CD4-positive, alpha-beta T cell treated with Interleukin-21 for 1 hour (primary cell): ENCODE measurements around the gene RMDN2.
A peak's percentile ranks its signal among the peaks of the same experiment; 100 is the strongest.
"Not testable (repeated sequence)": the region's sequence is repeated elsewhere in the genome, so short reads cannot be mapped to it uniquely, and the experiment has no call there.

Experiments
- DNase-seq: peaks from one replicate; pipeline ENCODE4 v3.0.0-alpha.2; 2020

Gene RMDN2

DNA sequence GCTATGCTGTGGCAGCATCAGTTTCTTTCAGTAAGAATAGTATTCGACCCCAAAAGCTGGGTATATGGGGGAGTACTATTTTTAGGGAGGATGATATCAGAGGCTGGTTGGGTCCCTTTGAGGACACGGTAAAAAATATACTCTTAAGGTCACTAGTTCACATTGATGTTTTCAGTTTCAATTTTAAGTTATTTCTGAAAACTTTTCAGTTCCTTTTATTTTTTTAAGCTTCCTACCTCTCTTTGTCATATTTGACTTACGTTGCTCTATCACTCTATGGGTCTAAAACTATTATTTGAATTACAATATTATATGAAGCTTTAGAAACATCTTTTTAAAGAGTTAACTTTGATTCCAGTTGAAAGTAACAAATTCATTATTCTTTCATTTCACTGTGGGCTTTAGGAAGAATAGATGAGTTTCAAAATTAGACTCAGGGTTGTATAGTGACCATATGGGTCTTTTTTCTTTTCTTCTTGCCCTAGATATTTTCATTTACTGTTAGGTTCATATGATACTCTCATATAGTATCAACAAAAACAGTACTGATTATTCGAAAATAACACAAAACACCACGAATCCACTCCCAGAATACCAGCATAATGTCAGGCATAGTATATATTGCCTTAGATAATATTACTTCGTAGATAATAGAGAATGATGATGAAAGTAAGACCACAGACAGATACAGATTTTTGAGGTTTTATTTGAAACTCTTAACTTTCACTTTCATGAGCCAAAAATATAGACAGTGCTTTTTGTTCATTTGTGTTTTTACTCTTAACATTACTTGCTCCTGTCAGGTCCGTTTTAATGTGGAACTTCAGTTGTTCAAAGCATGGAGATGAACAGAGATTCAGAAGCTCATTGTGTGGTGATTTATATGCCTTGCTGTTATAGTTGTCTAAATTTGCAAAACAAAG is 9.8 kb downstream of the RMDN2 start:
- DNase-seq, result no peak

DNA sequence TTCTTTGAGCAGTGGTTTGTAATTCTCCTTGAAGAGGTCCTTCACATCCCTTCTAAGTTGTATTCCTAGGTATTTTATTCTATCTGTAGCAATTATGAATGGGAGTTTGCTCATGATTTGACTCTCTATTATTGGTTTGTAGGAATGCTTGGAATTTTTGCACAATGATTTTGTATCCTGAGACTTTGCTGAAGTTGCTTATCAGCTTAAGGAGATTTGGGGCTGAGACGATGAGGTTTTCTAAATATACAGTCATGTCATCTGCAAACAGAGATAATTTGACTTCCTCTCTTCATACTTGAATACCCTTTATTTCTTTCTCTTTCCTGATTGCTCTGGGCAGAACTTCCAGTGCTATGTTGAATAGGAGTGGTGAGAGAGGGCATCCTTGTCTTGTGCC is 12.5 kb downstream of the RMDN2 start:
- DNase-seq, result not testable (repeated sequence)

GRCh38 chr2:37941267-37941666 is 16.2 kb downstream of the RMDN2 start:
- not testable (repeated sequence) for DNase-seq

DNA sequence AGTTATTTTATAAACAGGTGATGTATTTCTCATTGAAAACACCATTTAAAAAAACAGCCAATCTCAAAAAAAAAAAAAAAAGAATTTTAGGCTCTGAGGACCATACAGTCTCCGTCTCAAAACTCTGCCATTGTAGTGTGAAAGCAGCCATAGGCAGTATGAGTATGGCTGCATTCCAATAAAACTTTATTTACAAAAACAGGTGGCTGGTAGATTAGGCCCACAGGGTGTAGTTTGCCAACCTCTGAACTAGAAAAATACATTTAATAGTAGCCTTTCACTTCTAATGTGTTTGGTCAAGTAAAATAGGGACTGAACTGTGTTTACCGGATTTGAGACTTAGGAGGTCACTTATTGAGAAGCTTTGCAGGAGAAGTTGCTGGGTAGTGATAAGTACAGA is 19.2 kb downstream of the RMDN2 start:
- DNase-seq, result no peak

GRCh38 chr2:37947306-37947705 is 22.2 kb downstream of the RMDN2 start:
- DNase-seq, result no peak

GRCh38 chr2:37962018-37962739 is 37.1 kb downstream of the RMDN2 start:
- not testable (repeated sequence) for DNase-seq

- not testable (repeated sequence) for DNase-seq
Observed at GRCh38 chr2:37962740-37963121, 37.6 kb downstream of the RMDN2 start.

- not testable (repeated sequence) for DNase-seq
Observed at GRCh38 chr2:37963901-37964300, 38.8 kb downstream of the RMDN2 start.

GRCh38 chr2:37966326-37966725 is 41.2 kb downstream of the RMDN2 start:
- no peak for DNase-seq

DNA sequence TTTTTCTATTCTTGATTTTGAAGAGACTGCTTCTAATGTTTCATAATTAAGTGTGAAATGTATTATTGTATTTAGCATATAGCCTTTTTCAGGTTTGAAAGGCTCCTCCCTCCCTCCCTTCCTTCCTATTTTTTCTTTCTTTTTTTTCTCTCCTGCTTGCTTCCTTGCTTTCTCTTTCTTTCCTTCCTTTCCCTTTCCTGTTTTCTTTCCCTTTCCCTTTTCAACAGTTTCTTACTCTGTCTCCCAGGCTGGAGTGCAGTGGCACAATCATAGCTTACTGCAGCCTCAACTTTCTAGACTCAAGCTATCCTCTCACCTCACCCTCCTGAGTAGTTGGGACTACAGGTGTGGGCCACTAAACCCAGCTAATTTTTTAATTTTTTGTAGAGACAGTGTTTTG is 44.6 kb downstream of the RMDN2 start:
- no peak for DNase-seq

DNA sequence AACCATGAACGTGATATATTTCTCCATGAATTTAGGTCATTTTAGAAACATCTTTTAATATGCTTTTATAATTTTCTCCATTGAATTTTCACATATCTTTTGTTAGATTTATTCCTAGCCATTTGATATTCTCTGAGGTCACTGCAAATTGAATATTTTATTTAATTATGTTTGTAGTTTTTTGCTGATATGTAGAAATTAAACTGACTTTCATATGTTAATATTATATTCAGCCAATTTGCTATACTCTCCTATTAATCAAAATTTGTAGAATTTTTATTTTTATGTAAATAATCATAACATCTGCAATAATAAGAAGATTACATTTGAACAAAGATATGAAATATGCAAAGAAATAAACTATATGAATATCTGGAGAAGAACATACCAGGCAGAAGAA is 46.9 kb downstream of the RMDN2 start:
- DNase-seq, result no peak

- DNase-seq, result no peak
Observed at GRCh38 chr2:37973615-37974353, 48.7 kb downstream of the RMDN2 start.

DNA sequence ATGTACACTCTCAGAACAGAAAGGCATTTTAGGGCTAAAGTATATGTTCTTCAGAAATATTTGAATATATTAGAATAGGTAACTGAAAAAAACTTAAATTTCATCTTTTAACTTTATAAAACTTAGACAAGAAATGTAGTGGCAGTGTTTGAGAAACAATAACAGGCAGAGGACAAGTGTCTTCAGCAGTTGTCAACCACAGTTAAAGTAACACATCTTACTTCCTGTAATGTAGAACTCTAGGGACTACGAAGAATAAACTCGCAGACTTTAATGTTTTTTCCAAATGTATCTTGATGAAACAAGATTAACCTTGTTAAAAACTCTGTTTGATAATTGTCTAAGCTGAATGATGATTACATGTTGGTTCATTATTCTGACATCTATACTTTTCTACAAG is 50.7 kb downstream of the RMDN2 start:
- DNase-seq, result no peak

- no peak for DNase-seq
Observed at GRCh38 chr2:37976411-37976810, 51.3 kb downstream of the RMDN2 start.

GRCh38 chr2:37982147-37982582 is 57.1 kb downstream of the RMDN2 start:
- DNase-seq, result peak; percentile 51

GRCh38 chr2:37982847-37983246 is 57.8 kb downstream of the RMDN2 start:
- DNase-seq, result no peak

DNA sequence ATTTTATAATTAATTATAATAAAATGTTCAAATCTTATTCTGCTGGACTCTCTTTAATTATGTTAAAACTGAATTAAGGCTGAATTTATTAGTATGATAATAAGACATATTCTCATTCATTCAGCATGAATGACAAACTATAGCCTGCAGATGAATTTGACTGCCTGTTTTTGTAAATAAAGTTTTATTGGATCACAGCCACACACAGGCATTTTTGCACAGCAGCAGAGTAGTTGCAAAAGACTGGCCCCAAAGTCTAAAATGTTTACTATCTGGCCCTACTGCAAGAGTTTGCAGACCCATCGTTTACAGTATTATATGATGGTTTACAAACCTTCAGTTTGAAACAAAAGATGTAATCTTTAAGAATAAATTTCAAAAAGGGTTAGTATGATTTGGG is 58.6 kb downstream of the RMDN2 start:
- no peak for DNase-seq

GRCh38 chr2:37984176-37984575 is 59.1 kb downstream of the RMDN2 start:
- no peak for DNase-seq

DNA sequence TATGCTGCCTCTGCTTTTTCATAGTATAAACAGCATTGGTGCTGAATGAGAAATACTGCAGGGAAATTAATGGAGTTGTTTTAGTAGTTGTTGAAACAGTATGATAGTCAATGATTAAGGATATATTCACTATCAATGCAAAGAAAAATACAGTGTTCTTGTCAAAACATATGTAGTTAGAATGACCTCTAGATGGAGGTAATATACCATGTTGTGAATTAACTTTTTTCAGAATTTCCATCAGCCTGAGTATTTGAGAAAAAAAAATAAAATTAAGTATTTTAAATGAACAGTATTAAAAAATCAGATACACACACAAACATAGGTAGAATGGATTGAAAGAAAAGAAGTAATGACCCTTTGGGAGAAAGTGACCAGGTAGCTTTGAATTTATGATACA is 59.5 kb downstream of the RMDN2 start:
- DNase-seq, result no peak

DNA sequence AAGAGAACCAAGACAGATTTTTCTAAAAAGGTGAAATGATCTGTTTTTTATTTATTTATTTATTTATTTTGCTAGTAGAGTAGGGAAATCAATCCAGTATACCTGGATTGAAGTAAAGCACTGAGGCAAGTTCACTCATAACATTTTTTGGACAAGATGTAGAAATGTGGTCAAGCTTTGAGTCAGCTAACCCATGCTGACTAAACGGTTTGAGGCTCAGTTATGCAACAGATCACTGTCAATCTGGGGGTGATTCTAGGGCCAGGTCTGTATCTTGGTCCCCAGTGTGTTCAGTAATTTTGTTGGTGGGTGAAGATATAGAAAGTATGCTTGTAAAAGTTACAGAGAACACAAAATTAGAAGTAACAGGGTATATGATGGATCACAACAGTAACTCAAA is 60.2 kb downstream of the RMDN2 start:
- DNase-seq, result no peak

DNA sequence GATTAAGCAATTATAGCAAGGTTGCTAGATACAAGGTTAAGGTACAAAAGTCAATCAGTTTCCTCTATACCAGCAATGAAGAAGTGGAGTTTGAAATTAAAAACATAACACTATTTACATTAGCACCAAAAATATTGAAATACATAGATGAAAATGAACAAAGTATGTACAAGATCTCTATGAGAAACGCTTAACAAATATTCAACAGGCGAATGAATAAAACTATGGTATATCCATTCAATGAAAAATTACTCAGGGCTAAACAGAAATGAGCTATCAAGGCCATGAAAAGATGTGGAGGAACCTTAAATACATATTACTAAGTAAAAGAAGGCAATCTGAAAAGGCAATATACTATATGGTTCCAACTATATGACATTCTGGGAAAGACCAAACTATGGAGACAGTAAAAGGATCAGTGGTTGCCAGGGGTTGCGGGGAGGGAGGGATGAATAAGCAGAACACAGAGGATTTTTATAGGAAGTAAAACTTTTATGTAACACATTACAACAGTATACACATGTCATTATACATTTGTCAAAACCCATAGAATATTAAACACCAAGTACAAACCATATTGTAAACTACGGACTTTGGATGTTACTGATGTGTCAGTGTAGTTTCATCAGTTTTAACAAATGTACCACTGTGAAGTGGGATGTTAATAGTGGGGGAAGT is 62.1 kb downstream of the RMDN2 start:
- DNase-seq, result no peak

GRCh38 chr2:37992601-37993000 is 67.5 kb downstream of the RMDN2 start:
- DNase-seq, result no peak

DNA sequence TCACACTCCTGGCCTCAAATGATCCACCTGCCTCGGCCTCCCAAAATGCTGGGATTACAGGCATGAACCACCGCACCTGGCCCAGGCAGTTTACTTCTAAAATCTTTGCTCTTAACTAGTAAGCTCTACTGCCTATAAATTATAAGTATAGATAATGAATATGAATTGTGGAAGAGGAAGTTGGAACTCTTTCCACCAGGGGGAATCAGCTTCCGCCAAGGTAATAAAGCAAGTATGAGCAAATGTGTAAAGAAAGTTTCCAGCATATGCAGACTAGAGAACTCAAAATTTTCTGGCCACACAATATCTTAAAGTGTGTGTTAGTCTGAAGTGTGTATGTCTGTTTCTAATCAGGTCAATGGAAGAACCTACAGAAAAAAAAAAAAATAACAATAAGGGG is 68.1 kb downstream of the RMDN2 start:
- no peak for DNase-seq
